Measurements from ENCODE around the gene NADK. TPM values are rescaled to one million over a fixed set of nuclear protein-coding genes. Genes with fewer than 3 reads are reported as not detected.

Gene NADK
- polyA plus RNA-seq, 1 experiment: 37.8 TPM

DNA sequence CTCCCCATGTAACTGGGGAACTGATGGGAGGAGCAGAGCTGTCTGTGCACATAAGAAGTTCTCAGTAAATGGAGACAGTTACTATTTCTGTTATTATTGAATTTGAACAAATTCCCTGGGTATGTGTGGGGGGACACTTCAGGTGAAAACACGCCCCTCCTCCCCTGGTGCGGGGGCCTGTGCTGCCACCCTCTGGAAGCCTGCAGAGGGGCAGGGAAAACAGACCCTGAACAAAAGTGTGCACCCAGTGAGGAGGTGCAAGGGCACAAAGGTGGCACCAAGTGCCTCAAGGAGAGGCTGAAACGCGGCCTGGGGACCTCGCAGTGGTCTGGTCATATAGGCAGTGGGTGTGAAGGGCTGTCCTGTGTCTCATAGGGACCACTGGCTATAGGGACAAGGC is 18.2 kb upstream of the NADK start:
- POLR2A ChIA-PET: no interaction called here
- CTCF ChIA-PET: no interaction called here
- H3K27ac ChIP-seq (ENCODE audit: low read depth, low read length): no peak overlapping the region

DNA sequence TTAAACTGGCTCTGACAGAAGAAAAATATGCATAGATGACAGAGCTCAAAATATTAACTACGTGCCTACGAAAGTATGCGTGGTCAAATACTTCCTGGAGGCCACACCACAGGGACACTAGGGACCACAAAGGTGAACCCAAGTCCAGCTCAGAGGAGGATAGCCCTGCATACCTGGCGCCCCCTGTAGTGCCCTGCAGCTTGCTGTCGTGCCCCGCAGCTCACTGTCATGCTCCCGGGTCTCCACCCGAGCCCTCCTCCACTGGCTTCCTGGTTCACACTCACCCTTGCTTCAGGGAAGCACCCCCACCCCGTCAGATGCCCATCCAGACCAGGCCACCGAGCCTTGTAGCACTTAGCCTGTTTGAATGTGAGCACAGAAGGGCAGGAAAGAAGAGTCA is 16.7 kb upstream of the NADK start:
- Histone ChIP-seq H3K4me3 (ENCODE audit: low read depth, low read length) (no peak overlapping the region), H3K27ac (ENCODE audit: low read depth, low read length) (no peak overlapping the region), H3K27me3 (ENCODE audit: control insufficient read depth, insufficient read depth, low read length) (no peaks in the 10 kb centered on the region), H3K9me3 (ENCODE audit: control insufficient read depth, insufficient read depth, low read length) (no peaks in the 10 kb centered on the region)
- no peak for DNase-seq (ENCODE audit: low read depth, low spot score)
- TF ChIP-seq, protein P1, sequence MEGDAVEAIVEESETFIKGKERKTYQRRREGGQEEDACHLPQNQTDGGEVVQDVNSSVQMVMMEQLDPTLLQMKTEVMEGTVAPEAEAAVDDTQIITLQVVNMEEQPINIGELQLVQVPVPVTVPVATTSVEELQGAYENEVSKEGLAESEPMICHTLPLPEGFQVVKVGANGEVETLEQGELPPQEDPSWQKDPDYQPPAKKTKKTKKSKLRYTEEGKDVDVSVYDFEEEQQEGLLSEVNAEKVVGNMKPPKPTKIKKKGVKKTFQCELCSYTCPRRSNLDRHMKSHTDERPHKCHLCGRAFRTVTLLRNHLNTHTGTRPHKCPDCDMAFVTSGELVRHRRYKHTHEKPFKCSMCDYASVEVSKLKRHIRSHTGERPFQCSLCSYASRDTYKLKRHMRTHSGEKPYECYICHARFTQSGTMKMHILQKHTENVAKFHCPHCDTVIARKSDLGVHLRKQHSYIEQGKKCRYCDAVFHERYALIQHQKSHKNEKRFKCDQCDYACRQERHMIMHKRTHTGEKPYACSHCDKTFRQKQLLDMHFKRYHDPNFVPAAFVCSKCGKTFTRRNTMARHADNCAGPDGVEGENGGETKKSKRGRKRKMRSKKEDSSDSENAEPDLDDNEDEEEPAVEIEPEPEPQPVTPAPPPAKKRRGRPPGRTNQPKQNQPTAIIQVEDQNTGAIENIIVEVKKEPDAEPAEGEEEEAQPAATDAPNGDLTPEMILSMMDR (IDR thresholded peaks at IDR 0.05; ENCODE audit: low read depth, low read length): no peak
- POLR2A ChIA-PET: no interaction called here
- CTCF ChIA-PET: no interaction called here

More for the DNA sequence above, 18.2 kb upstream of the NADK start:
- H3K4me3 ChIP-seq (ENCODE audit: low read depth, low read length): no peak overlapping the region
- TF ChIP-seq, protein P1 (IDR thresholded peaks at IDR 0.05; ENCODE audit: low read depth, low read length): no peak
- no peaks in the 10 kb centered on the region for H3K27me3 ChIP-seq (ENCODE audit: control insufficient read depth, insufficient read depth, low read length)
- H3K9me3 ChIP-seq (ENCODE audit: control insufficient read depth, insufficient read depth, low read length): no peaks in the 10 kb centered on the region
- no peak for DNase-seq (ENCODE audit: low read depth, low spot score)

DNA sequence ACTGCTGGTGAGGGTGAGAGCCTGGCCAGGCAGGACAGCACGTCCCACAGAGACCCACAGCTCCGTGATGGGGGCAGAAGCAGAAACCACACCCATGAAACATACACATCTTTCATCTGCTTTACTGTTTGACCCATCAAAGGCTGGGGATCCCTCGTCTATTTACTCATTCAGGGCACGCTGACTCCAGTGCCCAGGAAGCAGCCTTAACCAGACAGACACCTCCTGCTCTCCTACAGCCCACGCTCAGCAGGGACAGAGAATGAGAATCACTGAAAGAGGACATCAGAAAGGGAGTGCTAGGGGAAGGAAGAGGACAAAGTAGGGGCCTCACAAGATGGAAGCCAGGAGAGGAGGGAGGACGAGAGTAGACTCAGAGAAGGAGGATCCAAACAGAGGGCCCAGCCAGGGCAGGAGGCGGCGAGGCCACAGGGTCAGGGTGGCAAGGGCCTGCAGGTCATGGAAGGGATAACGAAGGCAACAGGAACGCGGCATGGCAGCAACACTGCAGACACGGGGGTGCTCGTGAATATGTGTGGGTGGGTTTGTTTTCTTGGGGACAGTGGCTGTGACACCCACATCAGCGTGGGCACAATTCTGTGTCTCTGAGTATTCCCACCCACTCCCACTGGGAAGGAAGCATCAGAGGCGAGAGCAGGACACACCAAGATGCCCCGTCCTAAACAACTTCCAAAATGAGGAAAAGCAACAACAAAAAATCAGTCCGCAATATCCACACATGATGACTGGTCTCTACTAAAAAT is 15.4 kb upstream of the NADK start:
- Histone ChIP-seq H3K27ac (ENCODE audit: low read depth, low read length) (no peak overlapping the region), H3K27me3 (ENCODE audit: control insufficient read depth, insufficient read depth, low read length) (no peaks in the 10 kb centered on the region), H3K4me3 (ENCODE audit: low read depth, low read length) (no peak overlapping the region), H3K9me3 (ENCODE audit: control insufficient read depth, insufficient read depth, low read length) (no peaks in the 10 kb centered on the region)
- POLR2A ChIA-PET: no interaction called here
- CTCF ChIA-PET: no interaction called here
- DNase-seq (ENCODE audit: low read depth, low spot score): no peak
- TF ChIP-seq, protein P1 (IDR thresholded peaks at IDR 0.05; ENCODE audit: low read depth, low read length): no peak

DNA sequence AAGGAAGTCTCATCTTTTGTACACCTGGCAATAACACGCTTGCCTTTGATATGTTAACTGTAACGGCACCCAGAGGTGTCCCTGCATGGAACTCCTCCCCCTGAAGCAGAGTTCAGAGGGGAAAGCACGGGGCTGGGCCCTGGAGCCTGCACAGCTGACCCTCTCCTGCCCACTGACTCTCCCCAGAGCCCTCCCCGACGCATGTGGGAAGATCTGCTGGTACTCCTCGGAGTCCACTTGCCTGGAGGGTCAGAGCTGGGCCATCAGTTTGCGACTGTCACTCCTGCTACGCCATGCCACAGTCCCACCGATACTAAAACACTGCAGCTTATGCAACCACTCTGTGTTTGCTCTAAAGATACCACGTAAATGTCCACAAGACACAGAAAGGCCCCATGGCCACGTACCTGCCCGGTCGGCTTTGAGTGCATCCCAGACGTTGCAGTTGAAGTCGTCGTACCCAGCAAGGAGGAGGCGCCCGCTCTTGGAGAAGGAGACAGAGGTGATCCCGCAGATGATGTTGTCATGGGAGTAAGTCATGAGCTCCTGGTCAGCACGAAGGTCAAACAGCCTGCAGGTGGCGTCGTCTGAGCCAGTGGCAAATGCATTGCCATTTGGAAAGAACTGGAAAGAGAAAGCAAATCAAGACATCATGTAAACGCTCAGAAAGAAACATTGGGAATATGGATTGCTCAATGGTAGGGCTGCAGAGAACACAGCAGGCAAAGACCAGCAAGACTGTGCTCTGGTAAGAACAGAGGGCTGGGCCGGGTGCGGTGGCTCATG is 10.6 kb upstream of the NADK start:
- H3K27ac ChIP-seq (ENCODE audit: low read depth, low read length): peak overlapping the region; percentile 21
- CTCF ChIA-PET: interaction anchor here (0.9 kb wide), 1 partner anchor 117 kb away, joined by 4 read pairs; no protein-coding TSS in a partner anchor
- H3K9me3 ChIP-seq (ENCODE audit: control insufficient read depth, insufficient read depth, low read length): no peaks in the 10 kb centered on the region
- TF ChIP-seq, protein P1 (IDR thresholded peaks at IDR 0.05; ENCODE audit: low read depth, low read length): peak; percentile 36; the same call in 1 of the 2 replicates
- H3K27me3 ChIP-seq (ENCODE audit: control insufficient read depth, insufficient read depth, low read length): no peaks in the 10 kb centered on the region
- no peak overlapping the region for H3K4me3 ChIP-seq (ENCODE audit: low read depth, low read length)
- POLR2A ChIA-PET: no interaction called here
- DNase-seq (ENCODE audit: low read depth, low spot score): no peak

GRCh38 chr1:1788136-1788535 is 9.9 kb upstream of the NADK start:
- no peaks in the 10 kb centered on the region for H3K27me3 ChIP-seq (ENCODE audit: control insufficient read depth, insufficient read depth, low read length)
- ChIA-PET POLR2A (no interaction called here), CTCF (interaction anchor here (0.9 kb wide), 1 partner anchor 118 kb away, joined by 4 read pairs; no protein-coding TSS in a partner anchor)
- DNase-seq (ENCODE audit: low read depth, low spot score): no peak
- H3K9me3 ChIP-seq (ENCODE audit: control insufficient read depth, insufficient read depth, low read length): no peaks in the 10 kb centered on the region
- no peak overlapping the region for H3K4me3 ChIP-seq (ENCODE audit: low read depth, low read length)
- H3K27ac ChIP-seq (ENCODE audit: low read depth, low read length): peak overlapping the region; percentile 2
- TF ChIP-seq, protein P1 (IDR thresholded peaks at IDR 0.05; ENCODE audit: low read depth, low read length): no peak

Measured in AG04450 (cell line).